Stimulated activated CD8-positive, alpha-beta memory T cell treated with anti-CD3 and anti-CD28 coated beads, Interleukin-15, amount 100 ng/mL, for 48 hours (primary cell): Measurements from ENCODE around the gene RETREG1.

Source experiments
- DNase-seq, 2 donors: peaks; one replicate each; pipeline ENCODE4 v3.0.0-alpha.2; 2020; ENCODE audit warnings: low read depth in 2 of 2

Gene RETREG1

GRCh38 chr5:16528382-16529110 is 88.3 kb downstream of the RETREG1 start:
- no peak for DNase-seq

- DNase-seq = no peak
These were observed 91.1 kb downstream of the RETREG1 start for GRCh38 chr5:16525651-16526050.

DNA sequence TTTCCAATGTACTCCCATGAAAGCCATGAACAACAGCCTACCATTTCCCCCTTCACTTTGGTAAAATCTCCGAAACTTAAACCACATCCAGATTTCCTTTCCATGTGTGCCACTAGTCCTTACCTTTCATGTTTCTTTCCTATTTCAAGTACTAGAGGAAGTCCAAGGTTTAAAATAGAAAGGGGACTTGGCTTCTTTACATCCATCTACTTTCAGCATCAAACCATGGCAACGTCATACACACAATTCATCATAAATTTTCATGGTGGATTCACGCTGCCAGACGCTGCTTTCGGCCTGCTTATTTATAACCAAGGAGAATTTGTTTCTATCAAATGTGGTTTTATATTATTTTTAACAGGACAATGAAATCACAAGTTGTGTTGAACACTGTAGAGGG is 92.5 kb downstream of the RETREG1 start:
- no peak for DNase-seq

DNA sequence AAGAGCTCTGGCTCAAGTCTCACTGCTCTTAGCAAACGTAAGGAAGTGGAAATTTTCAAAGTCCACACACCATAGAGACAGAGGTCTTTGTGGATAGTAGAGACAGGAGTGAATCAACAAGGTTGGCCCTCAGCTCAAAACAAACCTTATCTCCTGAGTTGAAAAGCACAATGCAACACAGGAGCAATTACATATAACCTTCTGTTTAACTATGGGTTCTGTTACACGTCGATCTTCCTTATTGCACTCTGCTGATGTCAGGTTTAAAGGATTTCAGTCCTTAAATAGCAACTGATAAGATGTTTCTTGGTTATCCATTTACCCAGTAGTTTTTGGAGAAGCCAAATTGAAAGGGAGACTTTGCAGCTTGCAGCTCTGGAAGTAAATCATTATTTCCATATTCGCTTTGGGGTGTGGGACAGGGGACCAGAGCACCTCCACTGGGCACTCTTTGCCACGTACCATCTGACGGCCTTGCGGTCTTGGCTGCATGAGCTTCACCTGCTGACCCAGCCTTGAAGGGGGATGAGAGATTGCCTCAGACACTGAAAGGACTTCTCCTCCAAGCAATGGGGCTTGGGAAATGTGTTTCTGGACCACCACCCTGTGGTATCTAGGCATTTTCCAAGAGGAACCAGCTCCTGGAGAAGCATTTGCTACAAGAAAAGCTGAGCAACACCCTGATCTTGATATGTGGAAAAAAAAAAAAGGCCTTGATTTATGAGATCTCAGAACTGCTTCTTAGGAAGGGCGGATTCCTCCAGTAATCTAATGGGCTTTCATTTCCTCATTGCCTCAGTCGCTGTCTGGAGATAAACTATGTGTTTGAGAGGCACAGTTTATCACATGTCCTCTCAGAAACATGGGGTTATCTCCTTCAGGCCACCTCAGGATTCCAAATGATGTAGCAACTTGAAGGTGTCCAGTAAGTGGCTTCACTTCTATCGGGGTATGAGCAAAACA is 95.0 kb downstream of the RETREG1 start:
- DNase-seq = no peak

- no peak for DNase-seq
These were observed 96.0 kb downstream of the RETREG1 start for GRCh38 chr5:16520841-16521240.

DNA sequence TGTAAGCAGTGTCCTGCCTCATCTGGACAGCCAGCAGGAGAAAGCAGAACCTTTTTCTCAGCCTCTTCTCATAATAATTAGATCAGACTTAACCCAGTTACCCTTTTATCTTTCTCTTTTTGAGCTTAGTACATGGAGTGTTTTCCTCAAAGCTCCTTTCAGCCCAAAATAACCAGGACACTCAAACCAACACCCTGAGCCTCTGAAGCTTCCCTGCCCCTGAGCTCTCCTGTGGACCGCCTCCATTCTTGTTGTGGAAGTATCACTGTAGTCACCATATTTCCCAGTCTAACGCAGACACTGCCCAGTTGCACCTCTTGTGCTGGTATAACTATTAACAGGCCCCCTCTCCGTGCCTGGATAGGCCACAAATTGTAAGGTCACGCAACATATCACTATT is 97.4 kb downstream of the RETREG1 start:
- DNase-seq = no peak

- DNase-seq = no peak
These were observed 98.2 kb downstream of the RETREG1 start for GRCh38 chr5:16518606-16519005.

GRCh38 chr5:16515532-16515931 is 101.3 kb downstream of the RETREG1 start:
- DNase-seq = no peak

GRCh38 chr5:16510098-16510497 is 106.7 kb downstream of the RETREG1 start:
- no peak for DNase-seq

- DNase-seq = no peak
These were observed 107.9 kb downstream of the RETREG1 start for GRCh38 chr5:16508730-16509531.

DNA sequence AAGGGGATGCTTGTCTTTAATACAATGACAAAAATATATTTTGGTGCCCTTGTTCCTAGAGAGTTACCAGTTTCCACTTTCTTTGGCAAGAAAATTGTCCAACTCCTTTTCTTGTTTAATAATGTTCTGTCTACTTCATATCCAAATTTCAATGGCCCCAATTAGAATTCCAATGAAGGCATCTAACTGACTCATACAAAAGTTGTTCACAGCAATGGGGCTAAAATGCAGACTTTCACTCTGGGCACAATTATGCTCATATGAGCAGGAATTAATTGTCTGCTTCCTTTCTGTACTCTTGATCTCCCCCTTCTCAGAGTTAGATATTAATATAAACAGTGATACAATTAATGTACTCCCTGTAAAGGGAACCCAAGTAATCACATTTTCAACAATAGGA is 109.1 kb downstream of the RETREG1 start:
- no peak for DNase-seq

- no peak for DNase-seq
These were observed 110.9 kb downstream of the RETREG1 start for GRCh38 chr5:16505904-16506303.

DNA sequence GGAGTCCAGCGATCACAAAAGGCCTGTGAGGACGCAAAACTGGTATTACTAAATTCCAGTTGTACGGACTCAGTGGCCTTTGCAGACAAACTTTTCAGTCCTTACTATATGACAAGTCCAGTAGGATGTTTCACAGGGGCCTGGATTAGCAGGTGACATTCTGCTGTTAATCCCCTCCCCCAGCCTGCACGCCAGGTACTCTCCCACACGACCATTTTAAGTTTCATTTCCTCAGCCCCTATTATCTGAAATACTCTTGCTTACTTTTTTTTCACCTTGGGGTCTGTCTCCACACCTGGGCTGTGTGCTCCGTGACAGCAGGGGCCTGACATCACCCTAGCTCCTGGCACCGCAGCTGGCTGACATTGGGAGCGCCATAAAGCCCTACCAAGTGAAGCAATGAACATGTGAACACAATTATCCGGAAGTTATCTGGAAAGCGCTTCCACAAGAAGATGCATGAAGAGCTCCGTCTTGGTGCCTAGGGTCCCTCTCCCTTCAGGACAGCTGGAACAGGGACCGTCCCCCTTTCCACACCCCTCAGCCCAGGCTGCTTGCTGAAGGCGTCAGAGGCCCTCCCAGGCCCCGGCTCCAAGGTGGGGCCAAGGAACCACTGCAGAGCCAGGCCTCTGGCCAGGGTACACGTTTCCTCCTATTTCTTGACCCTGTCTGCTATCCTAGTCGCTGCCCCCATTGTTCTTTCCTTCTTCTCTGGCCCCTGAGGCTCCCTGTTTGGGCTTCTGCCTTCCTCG is 111.5 kb downstream of the RETREG1 start:
- DNase-seq = no peak

DNA sequence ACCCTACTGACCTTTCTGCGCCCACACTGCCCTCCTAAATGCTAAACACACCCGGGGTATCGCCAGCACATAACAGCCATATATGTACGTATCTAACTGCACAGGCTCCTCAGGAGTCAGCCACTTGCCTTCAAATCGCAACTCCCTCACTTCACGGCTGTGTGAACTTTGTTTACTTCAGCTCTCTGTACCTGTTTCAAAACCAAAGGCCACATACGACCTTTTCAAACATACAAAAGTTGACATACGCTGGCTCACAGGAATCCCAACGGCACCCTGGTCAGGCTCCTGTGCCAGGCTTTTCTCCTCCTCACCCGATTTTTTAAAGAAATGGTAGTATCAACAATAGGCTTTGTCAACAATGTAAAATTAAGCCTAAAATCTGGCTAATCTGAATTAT is 112.2 kb downstream of the RETREG1 start:
- DNase-seq = no peak

DNA sequence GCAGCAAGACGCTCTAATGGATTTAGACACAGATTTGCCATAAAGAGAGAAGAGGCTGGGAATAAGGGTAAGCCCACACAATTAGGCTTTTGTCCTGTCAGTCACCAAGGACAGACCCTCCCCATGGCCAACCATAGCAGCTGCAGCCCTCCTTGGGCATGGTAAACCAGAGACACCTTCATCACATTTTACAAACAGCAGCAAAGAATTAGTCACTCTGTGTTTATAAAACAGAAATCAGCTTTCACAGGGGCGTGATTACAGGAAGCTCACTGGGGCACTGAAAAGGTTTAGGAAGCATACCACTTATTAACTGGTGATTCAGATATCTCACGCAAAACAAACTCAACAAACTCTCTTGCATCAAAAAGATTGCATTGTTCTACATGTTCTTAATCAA is 113.9 kb downstream of the RETREG1 start:
- no peak for DNase-seq

GRCh38 chr5:16500024-16500423 is 116.8 kb downstream of the RETREG1 start:
- no peak for DNase-seq

DNA sequence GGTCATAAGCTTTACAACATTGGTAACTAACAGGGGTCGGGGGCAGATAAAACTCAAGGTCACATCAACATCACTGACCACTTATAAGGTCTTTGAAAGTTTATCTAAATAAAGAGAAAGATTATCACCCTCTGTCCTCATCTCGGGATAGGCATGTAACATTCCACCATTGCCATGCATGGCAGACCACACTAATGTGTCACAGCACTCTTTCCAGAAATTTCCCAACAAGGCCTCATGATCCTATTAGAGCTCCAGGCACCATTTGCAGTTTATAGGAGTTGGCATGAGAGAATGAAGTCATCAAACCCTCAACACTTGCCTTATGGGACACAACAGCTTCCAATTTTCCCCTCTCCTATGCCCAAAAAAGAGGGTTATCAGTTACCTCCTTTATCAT is 119.3 kb downstream of the RETREG1 start:
- no peak for DNase-seq

DNA sequence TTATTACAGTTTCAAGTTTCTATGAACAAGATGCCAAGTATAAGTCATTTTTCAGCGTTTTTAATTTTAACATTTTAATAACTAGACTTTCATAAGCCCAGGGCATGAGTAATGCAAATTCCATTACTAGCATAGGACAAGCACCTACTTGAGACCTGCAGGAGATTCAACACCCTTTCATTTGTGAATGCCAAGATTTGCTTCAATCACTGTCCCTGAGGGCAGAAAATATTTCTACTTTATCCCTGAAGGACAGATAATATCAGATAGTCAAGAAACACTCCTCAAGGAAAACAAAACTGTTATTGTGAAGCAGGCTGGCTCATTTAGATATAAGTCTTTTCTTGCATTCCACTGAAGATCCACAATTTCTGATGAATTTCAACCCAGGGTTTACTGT is 123.5 kb downstream of the RETREG1 start:
- no peak for DNase-seq

GRCh38 chr5:16492398-16493140 is 124.2 kb downstream of the RETREG1 start:
- no peak for DNase-seq

DNA sequence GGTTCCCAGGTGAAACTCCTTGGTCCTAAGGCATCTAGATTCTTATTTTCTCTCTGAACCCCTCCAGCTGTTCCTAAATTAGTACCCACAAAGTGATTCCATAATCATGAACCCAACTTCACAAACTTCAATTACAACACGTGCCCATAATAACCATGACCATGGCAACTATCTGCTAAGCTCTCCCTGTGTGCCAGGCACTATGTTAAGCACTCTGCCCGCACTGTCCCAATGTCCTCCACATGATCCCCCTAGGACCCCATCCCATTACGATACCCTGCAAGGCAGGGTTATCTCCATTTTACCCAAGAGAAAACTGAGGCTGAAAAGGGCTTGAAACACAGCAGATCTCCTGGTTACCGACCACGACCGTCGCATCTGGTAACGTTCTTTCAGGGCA is 125.9 kb downstream of the RETREG1 start:
- no peak for DNase-seq

DNA sequence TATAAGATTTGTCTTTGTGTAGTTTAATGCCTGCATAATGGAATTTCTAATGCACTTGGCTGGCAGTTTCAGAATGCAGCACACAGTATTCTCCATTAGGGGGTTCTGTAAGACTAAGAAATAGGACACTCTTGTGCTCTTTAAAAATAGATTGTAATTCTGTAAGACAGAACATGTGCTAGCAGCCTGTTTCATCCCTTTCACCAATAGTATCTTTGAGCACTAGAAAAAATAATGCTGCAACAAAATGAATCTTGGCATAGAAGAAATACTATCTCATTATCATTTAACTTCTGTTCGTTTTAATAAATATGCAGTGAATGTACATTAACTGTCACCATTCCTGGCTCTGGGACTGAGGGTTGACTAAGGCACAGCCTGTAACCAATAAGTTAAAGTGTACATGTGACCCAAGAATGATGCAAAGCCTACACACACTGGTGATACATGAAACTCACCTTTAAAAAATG is 127.4 kb downstream of the RETREG1 start:
- no peak for DNase-seq
